ENCODE measurements around the gene SLC2A9.

The SLC2A9 gene

DNA sequence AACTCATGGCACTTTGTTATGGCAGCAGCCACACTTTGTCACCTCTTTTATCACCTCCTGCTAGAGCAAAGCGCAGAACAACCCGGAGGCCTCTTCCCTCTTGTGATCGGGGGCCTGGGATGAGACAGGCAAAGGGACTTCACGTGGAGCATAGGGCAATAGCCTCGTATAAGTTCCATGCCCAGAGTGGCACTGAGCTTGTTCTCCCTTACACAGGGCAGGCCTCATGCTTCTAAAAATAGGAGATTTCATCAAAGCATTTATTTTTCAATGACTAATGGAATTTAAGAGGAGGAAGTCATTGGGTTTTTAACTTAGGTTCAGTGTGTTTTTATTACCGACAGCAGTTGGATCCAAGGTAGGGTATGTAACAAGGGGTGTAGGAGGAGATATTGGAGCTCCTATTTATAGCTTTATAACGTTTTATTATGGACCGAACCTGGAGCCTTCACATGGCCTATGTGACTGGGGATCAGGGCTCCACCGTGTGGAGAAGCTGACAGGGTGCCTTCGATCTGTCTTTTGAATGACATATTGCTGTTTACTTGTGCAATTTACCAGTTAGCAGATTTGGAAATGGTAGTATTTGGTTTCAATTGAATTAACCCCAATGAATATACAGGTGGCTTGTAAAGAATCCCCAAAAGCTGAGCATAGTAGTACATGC is 93.8 kb downstream of the SLC2A9 start:
- Histone ChIP-seq H3K9me2 (replicated peaks; ENCODE audit: low read depth, low read length) (no peaks in the 10 kb centered on the region), H3K4me1 (ENCODE audit: insufficient read depth, low read length, poor library complexity, severe bottlenecking) (no peaks in the 10 kb centered on the region), H3K79me2 (ENCODE audit: insufficient read depth, low read length) (no peaks in the 10 kb centered on the region), H3K9ac (ENCODE audit: low read depth, low read length, poor library complexity, severe bottlenecking) (no peak overlapping the region), H4K20me1 (ENCODE audit: insufficient read depth, low read length, poor library complexity, severe bottlenecking) (no peaks in the 10 kb centered on the region), H3K9me3 (ENCODE audit: insufficient read depth, low read depth, low read length) (no peaks in the 10 kb centered on the region), H3F3A (ENCODE audit: low read depth) (no peaks in the 10 kb centered on the region), H3K27me3 (ENCODE audit: insufficient read depth, low read length, poor library complexity, severe bottlenecking) (no peaks in the 10 kb centered on the region), H3K36me3 (ENCODE audit: insufficient read depth, low read length) (no peaks in the 10 kb centered on the region), H2AFZ (ENCODE audit: low read length) (no peak overlapping the region), H3K4me2 (ENCODE audit: low read depth, low read length, poor library complexity, severe bottlenecking) (no peak overlapping the region), H3K4me3 (ENCODE audit: low read length, poor library complexity, severe bottlenecking) (no peak overlapping the region)
- TF ChIP-seq, protein P1, sequence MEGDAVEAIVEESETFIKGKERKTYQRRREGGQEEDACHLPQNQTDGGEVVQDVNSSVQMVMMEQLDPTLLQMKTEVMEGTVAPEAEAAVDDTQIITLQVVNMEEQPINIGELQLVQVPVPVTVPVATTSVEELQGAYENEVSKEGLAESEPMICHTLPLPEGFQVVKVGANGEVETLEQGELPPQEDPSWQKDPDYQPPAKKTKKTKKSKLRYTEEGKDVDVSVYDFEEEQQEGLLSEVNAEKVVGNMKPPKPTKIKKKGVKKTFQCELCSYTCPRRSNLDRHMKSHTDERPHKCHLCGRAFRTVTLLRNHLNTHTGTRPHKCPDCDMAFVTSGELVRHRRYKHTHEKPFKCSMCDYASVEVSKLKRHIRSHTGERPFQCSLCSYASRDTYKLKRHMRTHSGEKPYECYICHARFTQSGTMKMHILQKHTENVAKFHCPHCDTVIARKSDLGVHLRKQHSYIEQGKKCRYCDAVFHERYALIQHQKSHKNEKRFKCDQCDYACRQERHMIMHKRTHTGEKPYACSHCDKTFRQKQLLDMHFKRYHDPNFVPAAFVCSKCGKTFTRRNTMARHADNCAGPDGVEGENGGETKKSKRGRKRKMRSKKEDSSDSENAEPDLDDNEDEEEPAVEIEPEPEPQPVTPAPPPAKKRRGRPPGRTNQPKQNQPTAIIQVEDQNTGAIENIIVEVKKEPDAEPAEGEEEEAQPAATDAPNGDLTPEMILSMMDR (conservative IDR thresholded peaks at IDR 0.05; ENCODE audit: low read length) = no peak
- no peak for TF ChIP-seq EZH2phosphoT487 (IDR thresholded peaks at IDR 0.05; ENCODE audit: borderline replicate concordance)

DNA sequence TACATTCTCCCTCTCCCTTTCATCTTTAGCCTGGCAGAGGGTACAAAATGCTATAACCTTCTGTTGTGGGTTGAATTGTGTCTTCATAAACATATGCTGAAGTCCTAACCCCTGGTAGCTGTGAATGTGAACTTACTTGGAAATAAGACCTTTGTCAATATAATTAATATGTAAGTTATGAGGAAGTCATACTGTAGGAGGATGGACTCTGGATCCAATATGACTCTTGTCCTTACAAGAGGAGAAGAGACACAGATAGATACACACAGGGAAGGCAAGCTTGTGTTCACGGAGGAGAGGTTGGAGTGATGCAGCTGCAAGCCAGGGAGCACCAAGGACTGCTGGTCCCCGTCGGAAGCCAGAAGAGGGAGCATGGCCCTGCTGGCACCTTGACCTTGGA is 94.7 kb downstream of the SLC2A9 start:
- Histone ChIP-seq H3K27me3 (ENCODE audit: insufficient read depth, low read length, poor library complexity, severe bottlenecking) (no peaks in the 10 kb centered on the region), H3K79me2 (ENCODE audit: insufficient read depth, low read length) (no peaks in the 10 kb centered on the region), H3K9me2 (replicated peaks; ENCODE audit: low read depth, low read length) (no peaks in the 10 kb centered on the region), H3K9me3 (ENCODE audit: insufficient read depth, low read depth, low read length) (no peaks in the 10 kb centered on the region), H3K4me1 (ENCODE audit: insufficient read depth, low read length, poor library complexity, severe bottlenecking) (no peaks in the 10 kb centered on the region), H3K9ac (ENCODE audit: low read depth, low read length, poor library complexity, severe bottlenecking) (no peak overlapping the region), H2AFZ (ENCODE audit: low read length) (no peak overlapping the region), H3K4me3 (ENCODE audit: low read length, poor library complexity, severe bottlenecking) (no peak overlapping the region), H3F3A (ENCODE audit: low read depth) (no peaks in the 10 kb centered on the region), H3K4me2 (ENCODE audit: low read depth, low read length, poor library complexity, severe bottlenecking) (no peak overlapping the region), H3K36me3 (ENCODE audit: insufficient read depth, low read length) (no peaks in the 10 kb centered on the region), H4K20me1 (ENCODE audit: insufficient read depth, low read length, poor library complexity, severe bottlenecking) (no peaks in the 10 kb centered on the region)
- TF ChIP-seq, protein P1 (conservative IDR thresholded peaks at IDR 0.05; ENCODE audit: low read length) = no peak
- TF ChIP-seq EZH2phosphoT487 (IDR thresholded peaks at IDR 0.05; ENCODE audit: borderline replicate concordance) = no peak

DNA sequence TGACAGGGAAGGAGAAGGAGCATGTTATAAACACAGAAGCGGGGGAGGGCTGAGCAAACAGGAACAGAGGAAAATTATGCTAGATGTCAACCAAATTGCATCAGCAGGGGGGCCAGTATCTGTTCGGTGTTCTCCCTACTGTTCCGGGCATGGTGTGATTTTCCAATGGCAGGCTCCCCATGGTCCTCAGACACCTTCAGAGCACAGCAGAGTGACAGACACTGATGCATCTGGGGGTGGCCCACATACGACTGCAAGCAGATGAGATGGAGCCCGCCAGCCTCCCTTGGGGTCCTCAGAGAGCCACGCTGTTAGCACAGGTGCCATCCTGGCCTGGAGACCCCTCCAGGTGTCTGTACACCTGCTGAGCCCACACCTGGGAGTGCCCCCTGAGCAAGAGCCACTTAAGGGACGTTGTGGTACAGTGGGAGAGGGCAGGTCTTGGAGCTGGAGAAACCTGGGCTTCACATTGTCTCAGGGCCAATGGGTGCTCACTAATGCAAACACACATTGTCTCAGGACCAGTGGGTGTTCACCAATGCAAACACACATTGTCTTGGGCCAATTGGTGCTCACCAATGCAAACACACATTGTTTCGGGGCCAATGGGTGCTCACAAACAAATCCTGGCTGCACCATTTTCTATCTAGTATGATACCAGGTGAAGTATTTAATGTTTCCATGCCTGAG is 95.4 kb downstream of the SLC2A9 start:
- no peak overlapping the region for H2AFZ ChIP-seq (ENCODE audit: low read length)
- H3K4me1 ChIP-seq (ENCODE audit: insufficient read depth, low read length, poor library complexity, severe bottlenecking) = no peaks in the 10 kb centered on the region
- no peak overlapping the region for H3K4me2 ChIP-seq (ENCODE audit: low read depth, low read length, poor library complexity, severe bottlenecking)
- H3K4me3 ChIP-seq (ENCODE audit: low read length, poor library complexity, severe bottlenecking) = no peak overlapping the region
- H3K27me3 ChIP-seq (ENCODE audit: insufficient read depth, low read length, poor library complexity, severe bottlenecking) = no peaks in the 10 kb centered on the region
- H3F3A ChIP-seq (ENCODE audit: low read depth) = no peaks in the 10 kb centered on the region
- H3K79me2 ChIP-seq (ENCODE audit: insufficient read depth, low read length) = no peaks in the 10 kb centered on the region
- no peaks in the 10 kb centered on the region for H3K9me3 ChIP-seq (ENCODE audit: insufficient read depth, low read depth, low read length)
- H4K20me1 ChIP-seq (ENCODE audit: insufficient read depth, low read length, poor library complexity, severe bottlenecking) = no peaks in the 10 kb centered on the region
- H3K36me3 ChIP-seq (ENCODE audit: insufficient read depth, low read length) = no peaks in the 10 kb centered on the region
- TF ChIP-seq, protein P1 (conservative IDR thresholded peaks at IDR 0.05; ENCODE audit: low read length) = no peak
- TF ChIP-seq EZH2phosphoT487 (IDR thresholded peaks at IDR 0.05; ENCODE audit: borderline replicate concordance) = no peak
- no peaks in the 10 kb centered on the region for H3K9me2 ChIP-seq (replicated peaks; ENCODE audit: low read depth, low read length)
- H3K9ac ChIP-seq (ENCODE audit: low read depth, low read length, poor library complexity, severe bottlenecking) = no peak overlapping the region

Measured in Loucy (cell line).